ENCODE results near the gene TSHZ3.
A peak's percentile ranks its signal among the peaks of the same experiment; 100 is the strongest.

TSHZ3 gene

GRCh38 chr19:31349160-31349881 lies at the start of gene TSHZ3:
TSS of gene TSHZ3 (minus strand) at chr19:31349436. CDS start at chr19:31349219, 217 bp downstream.
- DNase-seq, result peak in 3 of 6 experiments; percentile 18 to 57 (median 49)

GRCh38 chr19:31397308-31397707 lies 48.1 kb upstream of the TSHZ3 start:
- no peak for DNase-seq

GRCh38 chr19:31392464-31392863 lies 43.2 kb upstream of the TSHZ3 start:
- no peak for DNase-seq

- DNase-seq, result no peak
Observed at GRCh38 chr19:31391518-31391917, 42.3 kb upstream of the TSHZ3 start.

- no peak for DNase-seq
Observed at GRCh38 chr19:31390711-31391110, 41.5 kb upstream of the TSHZ3 start.

GRCh38 chr19:31389874-31390273 lies 40.6 kb upstream of the TSHZ3 start:
- no peak for DNase-seq

GRCh38 chr19:31387717-31388301 lies 38.6 kb upstream of the TSHZ3 start:
- no peak for DNase-seq

- no peak for DNase-seq
Observed at GRCh38 chr19:31386806-31387205, 37.6 kb upstream of the TSHZ3 start.

GRCh38 chr19:31385744-31386143 lies 36.5 kb upstream of the TSHZ3 start:
- DNase-seq, result no peak

GRCh38 chr19:31383553-31383952 lies 34.3 kb upstream of the TSHZ3 start:
- DNase-seq, result no peak

GRCh38 chr19:31380854-31381253 lies 31.6 kb upstream of the TSHZ3 start:
- DNase-seq, result no peak

GRCh38 chr19:31378404-31378803 lies 29.2 kb upstream of the TSHZ3 start:
- no peak for DNase-seq

GRCh38 chr19:31377736-31378135 lies 28.5 kb upstream of the TSHZ3 start:
- no peak for DNase-seq

- DNase-seq, result peak in 1 of 6 experiments; percentile 7
Observed at GRCh38 chr19:31372246-31372781, 23.1 kb upstream of the TSHZ3 start.

- no peak for DNase-seq
Observed at GRCh38 chr19:31370216-31370615, 21.0 kb upstream of the TSHZ3 start.

GRCh38 chr19:31364963-31365362 lies 15.7 kb upstream of the TSHZ3 start:
- DNase-seq, result no peak

GRCh38 chr19:31361728-31362127 lies 12.5 kb upstream of the TSHZ3 start:
- no peak for DNase-seq

- no peak for DNase-seq
Observed at GRCh38 chr19:31357315-31357673, 8.1 kb upstream of the TSHZ3 start.

- DNase-seq, result peak in 2 of 6 experiments; percentile 15 to 25
Observed at GRCh38 chr19:31356587-31357314, 7.5 kb upstream of the TSHZ3 start.

GRCh38 chr19:31355665-31356289 lies 6.5 kb upstream of the TSHZ3 start:
- DNase-seq, result no peak

- peak in 1 of 6 experiments; percentile 4 for DNase-seq
Observed at GRCh38 chr19:31354799-31355664, 5.8 kb upstream of the TSHZ3 start.

GRCh38 chr19:31354316-31354715 lies 5.1 kb upstream of the TSHZ3 start:
- DNase-seq, result no peak
